GM18519 (cell line): ENCODE results near the gene TNRC18.
"Not testable (repeated sequence)": the region's sequence is repeated elsewhere in the genome, so short reads cannot be mapped to it uniquely, and the experiment has no call there.

ENCODE experiments used
- ATAC-seq: cut with Tn5 transposase; IDR thresholded peaks from one replicate; pipeline ENCODE4 v1.9.1; 2021; ENCODE audit warnings: mild to moderate bottlenecking, moderate library complexity; ENCODE audit not compliant: unreplicated experiment, low FRiP score

Gene TNRC18

GRCh38 chr7:5278766-5279165 lies 144.9 kb downstream of the TNRC18 start:
- ATAC-seq: no peak

GRCh38 chr7:5276611-5277010 lies 147.0 kb downstream of the TNRC18 start:
- no peak for ATAC-seq

- not testable (repeated sequence) for ATAC-seq
These were observed 147.5 kb downstream of the TNRC18 start for GRCh38 chr7:5276123-5276522.

GRCh38 chr7:5275510-5275909 lies 148.1 kb downstream of the TNRC18 start:
- not testable (repeated sequence) for ATAC-seq

- not testable (repeated sequence) for ATAC-seq
These were observed 148.6 kb downstream of the TNRC18 start for GRCh38 chr7:5274985-5275431.

- no peak for ATAC-seq
These were observed 149.2 kb downstream of the TNRC18 start for GRCh38 chr7:5274441-5274840.

GRCh38 chr7:5273831-5274405 lies 149.7 kb downstream of the TNRC18 start:
- not testable (repeated sequence) for ATAC-seq

- ATAC-seq: no peak
These were observed 152.8 kb downstream of the TNRC18 start for GRCh38 chr7:5270788-5271187.

GRCh38 chr7:5269992-5270657 lies 153.5 kb downstream of the TNRC18 start:
- ATAC-seq: not testable (repeated sequence)

- ATAC-seq: not testable (repeated sequence)
These were observed 155.8 kb downstream of the TNRC18 start for GRCh38 chr7:5267829-5268228.

- ATAC-seq: no peak
These were observed 157.2 kb downstream of the TNRC18 start for GRCh38 chr7:5266191-5267028.

- ATAC-seq: no peak
These were observed 158.1 kb downstream of the TNRC18 start for GRCh38 chr7:5265320-5266190.

- ATAC-seq: not testable (repeated sequence)
These were observed 160.6 kb downstream of the TNRC18 start for GRCh38 chr7:5263066-5263465.

GRCh38 chr7:5260530-5261068 lies 163.0 kb downstream of the TNRC18 start:
- ATAC-seq: not testable (repeated sequence)
